Mononuclear cell (primary cell): ENCODE measurements around the gene LPAR2. TPM values are rescaled to one million over a fixed set of nuclear protein-coding genes. Genes with fewer than 3 reads are reported as not detected.

Experiments used
- H3K27me3 ChIP-seq: 2 replicates; pipeline ENCODE4 v1.6.0; 2011; ENCODE audit warnings: low read length, control low read depth; ENCODE audit not compliant: insufficient read depth
- H3K4me1 ChIP-seq: 2 replicates; pipeline ENCODE4 v1.5.1; 2011; ENCODE audit warnings: mild to moderate bottlenecking, low read length, control low read depth; ENCODE audit not compliant: insufficient read depth
- H3K4me3 ChIP-seq: 2 replicates; pipeline ENCODE4 v1.5.1; 2011; ENCODE audit warnings: mild to moderate bottlenecking, low read length, moderate library complexity
- H3K9me3 ChIP-seq: 2 replicates; pipeline ENCODE4 v1.5.1; 2011; ENCODE audit warnings: low read depth, mild to moderate bottlenecking, control low read depth, low read length
- total RNA-seq: library from RNA; depleted of rRNA; stranded (reverse); fragments of >200 nt; gene quantifications from one replicate; pipeline ENCODE4 v1.2.3, GENCODE V29; 2012

Gene LPAR2
- total RNA-seq, 1 donor: 21.9 TPM

GRCh38 chr19:19644054-19644388, 16.0 kb upstream of the LPAR2 start:
- Histone ChIP-seq H3K9me3 (no peaks in the 10 kb centered on the region), H3K4me3 (peak overlapping the region; percentile 92), H3K4me1 (peaks cover 37% of the 10 kb centered on the region), H3K27me3 (no peaks in the 10 kb centered on the region)

- Histone ChIP-seq H3K27me3 (no peaks in the 10 kb centered on the region), H3K4me3 (peak within 1 kb of the TSS; percentile 92), H3K4me1 (peaks cover 38% of the 10 kb centered on the region), H3K9me3 (no peaks in the 10 kb centered on the region)
Observed at GRCh38 chr19:19643158-19644053, 15.4 kb upstream of the LPAR2 start, which contains the start of gene GMIP. Gene GMIP, minus strand, starts transcription at chr19:19643657. Its CDS starts 128 bp downstream, at chr19:19643529.

- Histone ChIP-seq H3K4me3 (peak overlapping the region; percentile 92), H3K9me3 (no peaks in the 10 kb centered on the region), H3K4me1 (peaks cover 38% of the 10 kb centered on the region), H3K27me3 (no peaks in the 10 kb centered on the region)
Observed at GRCh38 chr19:19642506-19643157, 14.6 kb upstream of the LPAR2 start.

GRCh38 chr19:19637523-19638251, 9.7 kb upstream of the LPAR2 start:
- Histone ChIP-seq H3K4me1 (peaks cover 31% of the 10 kb centered on the region), H3K4me3 (no peak overlapping the region), H3K27me3 (no peaks in the 10 kb centered on the region), H3K9me3 (no peaks in the 10 kb centered on the region)

- no peaks in the 10 kb centered on the region for H3K9me3 ChIP-seq
- H3K4me3 ChIP-seq: no peak overlapping the region
- H3K4me1 ChIP-seq: peaks cover 27% of the 10 kb centered on the region
- H3K27me3 ChIP-seq: no peaks in the 10 kb centered on the region
Observed at GRCh38 chr19:19637186-19637522, 9.1 kb upstream of the LPAR2 start.

- Histone ChIP-seq H3K4me1 (peaks cover 22% of the 10 kb centered on the region), H3K9me3 (no peaks in the 10 kb centered on the region), H3K27me3 (no peaks in the 10 kb centered on the region), H3K4me3 (no peak overlapping the region)
Observed at GRCh38 chr19:19636573-19637185, 8.7 kb upstream of the LPAR2 start.

- Histone ChIP-seq H3K4me3 (no peak overlapping the region), H3K9me3 (no peaks in the 10 kb centered on the region), H3K4me1 (peaks cover 10% of the 10 kb centered on the region), H3K27me3 (no peaks in the 10 kb centered on the region)
Observed at GRCh38 chr19:19635313-19635702, 7.3 kb upstream of the LPAR2 start.

- Histone ChIP-seq H3K27me3 (no peaks in the 10 kb centered on the region), H3K9me3 (no peaks in the 10 kb centered on the region), H3K4me1 (peaks cover 4% of the 10 kb centered on the region), H3K4me3 (no peak overlapping the region)
Observed at GRCh38 chr19:19634516-19635312, 6.7 kb upstream of the LPAR2 start.

GRCh38 chr19:19633711-19634515, 5.9 kb upstream of the LPAR2 start:
- no peaks in the 10 kb centered on the region for H3K9me3 ChIP-seq
- peaks cover 6% of the 10 kb centered on the region for H3K4me1 ChIP-seq
- no peak overlapping the region for H3K4me3 ChIP-seq
- H3K27me3 ChIP-seq: no peaks in the 10 kb centered on the region

- Histone ChIP-seq H3K27me3 (no peaks in the 10 kb centered on the region), H3K9me3 (no peaks in the 10 kb centered on the region), H3K4me1 (peaks cover 16% of the 10 kb centered on the region), H3K4me3 (no peak overlapping the region)
Observed at GRCh38 chr19:19632661-19633060, 4.6 kb upstream of the LPAR2 start.

- Histone ChIP-seq H3K4me1 (peaks cover 29% of the 10 kb centered on the region), H3K4me3 (no peak overlapping the region), H3K9me3 (no peaks in the 10 kb centered on the region), H3K27me3 (no peaks in the 10 kb centered on the region)
Observed at GRCh38 chr19:19631346-19631745, 3.3 kb upstream of the LPAR2 start.

GRCh38 chr19:19630426-19630825, 2.4 kb upstream of the LPAR2 start:
- Histone ChIP-seq H3K9me3 (no peaks in the 10 kb centered on the region), H3K4me1 (peaks cover 30% of the 10 kb centered on the region)

GRCh38 chr19:19630062-19630414, 2.0 kb upstream of the LPAR2 start:
- H3K4me3 ChIP-seq: no peak overlapping the region
- H3K27me3 ChIP-seq: no peaks in the 10 kb centered on the region
- H3K4me1 ChIP-seq: peaks cover 30% of the 10 kb centered on the region
- H3K9me3 ChIP-seq: no peaks in the 10 kb centered on the region

More at GRCh38 chr19:19630426-19630825, 2.4 kb upstream of the LPAR2 start:
- no peaks in the 10 kb centered on the region for H3K27me3 ChIP-seq
- no peak overlapping the region for H3K4me3 ChIP-seq
